Prostate gland (tissue), 2 donors: ENCODE results near the gene TLCD4. TPM values are rescaled to one million over a fixed set of nuclear protein-coding genes. Genes with fewer than 3 reads are reported as not detected.

ENCODE experiments used
- DNase-seq: peaks from one replicate; pipeline ENCODE4 v3.0.0-alpha.2; 2019; ENCODE audit warnings: low spot score
- H3K27ac ChIP-seq, 2 donors: fragments of 200-600 bp; sonication (generic); 2 replicates each; pipeline ENCODE4 v1.5.1; 2017 to 2019
- H3K27me3 ChIP-seq: fragments of 200-600 bp; sonication (generic); replicated peaks from 2 replicates; pipeline ENCODE4 v1.5.1; 2019; ENCODE audit not compliant: insufficient read depth
- H3K36me3 ChIP-seq, 2 donors: fragments of 200-600 bp; sonication (generic); 1 replicate in 1 of 2; 2 replicates in 1 of 2; pipeline versions ENCODE4 v1.5.1 to v1.8.1; 2017 to 2019
- H3K4me1 ChIP-seq: fragments of 200-600 bp; sonication (generic); replicated peaks from 2 replicates; pipeline ENCODE4 v1.5.1; 2019
- H3K4me3 ChIP-seq, 2 donors: fragments of 200-600 bp; sonication (generic); 2 replicates each; pipeline ENCODE4 v1.5.1; 2017 to 2019
- H3K9me3 ChIP-seq: fragments of 200-600 bp; sonication (generic); 2 replicates; pipeline ENCODE4 v1.5.1; 2017
- CTCF ChIP-seq, 4 experiments: fragments of 200-600 bp in 2 of 4; fragments of 450-650 bp in 2 of 4; sonication (generic) in 2 of 4; IDR thresholded peaks; 1 replicate in 3 of 4; 2 replicates in 1 of 4; pipeline ENCODE4 v1.5.1; 2016 to 2019; ENCODE audit warnings: antibody characterized with exemption in 4 of 4, mild to moderate bottlenecking in 2 of 4, moderate library complexity in 2 of 4
- POLR2A ChIP-seq: fragments of 450-650 bp; IDR thresholded peaks from one replicate; pipeline ENCODE4 v1.6.1; 2016; ENCODE audit warnings: antibody characterized with exemption, mild to moderate bottlenecking
- POLR2AphosphoS5 ChIP-seq: sonication (generic); formaldehyde crosslinking; IDR thresholded peaks from one replicate; pipeline ENCODE4 v1.6.1; 2017; ENCODE audit warnings: antibody characterized with exemption
- WGBS: methylation state at CpG from one replicate; pipeline ENCODE4 v1.1.5; 2018; 5-methylcytosine and 5-hydroxymethylcytosine counted together
- intact Hi-C: fragments of 100-400 bp; cut with DNase I; formaldehyde crosslinking; loops from one replicate; pipeline ENCODE4 v1.14.2; 2022
- total RNA-seq, 2 donors: library from RNA; depleted of rRNA; stranded (reverse); fragments of >200 nt; gene quantifications; one replicate each; pipeline ENCODE4 v1.1.0, GENCODE V29; 2016

The TLCD4 gene
- 1 to 10 TPM; 6.5 to 7.6 TPM for total RNA-seq

GRCh38 chr1:95117207-95118066, at the start of gene TLCD4:
Gene TLCD4, plus strand, starts transcription at chr1:95117355. Its CDS starts 26,547 bp downstream, at chr1:95143902.
- peak within 1 kb of the TSS; percentile 78 to 80 for H3K27ac ChIP-seq
- peak; percentile 33 for DNase-seq
- H3K9me3 ChIP-seq: no peaks in the 10 kb centered on the region
- TF ChIP-seq CTCF (IDR thresholded peaks at IDR 0.05) (no peak), POLR2AphosphoS5 (no peak), POLR2A (peak; percentile 24)
- no peaks in the 10 kb centered on the region for H3K4me1 ChIP-seq
- no peaks in the 10 kb centered on the region for H3K27me3 ChIP-seq
- intact Hi-C loops: loop anchor here (2.0 kb wide), 2 partner anchors 45 to 115 kb away; partner anchors contain the start of gene ALG14
- H3K36me3 ChIP-seq: no peaks in the 10 kb centered on the region
- 2% methylated on average over 68 of the region's 108 CpGs for WGBS
- H3K4me3 ChIP-seq: peak within 1 kb of the TSS; percentile 73 to 79

GRCh38 chr1:95067568-95067967, 49.6 kb upstream of the TLCD4 start:
- Histone ChIP-seq H3K9me3 (no peaks in the 10 kb centered on the region), H3K4me1 (no peaks in the 10 kb centered on the region), H3K4me3 (no peak overlapping the region), H3K27me3 (no peaks in the 10 kb centered on the region), H3K27ac (no peak overlapping the region), H3K36me3 (no peaks in the 10 kb centered on the region)
- WGBS: 78% methylated on average over 5 of the region's 5 CpGs
- TF ChIP-seq POLR2A (no peak), CTCF (IDR thresholded peaks at IDR 0.05) (no peak), POLR2AphosphoS5 (no peak)
- no peak for DNase-seq
- intact Hi-C loops: no loop called here

- Histone ChIP-seq H3K36me3 (no peaks in the 10 kb centered on the region), H3K4me3 (no peak overlapping the region), H3K9me3 (no peaks in the 10 kb centered on the region), H3K27me3 (no peaks in the 10 kb centered on the region), H3K27ac (no peak overlapping the region), H3K4me1 (no peaks in the 10 kb centered on the region)
- TF ChIP-seq POLR2AphosphoS5 (no peak), CTCF (IDR thresholded peaks at IDR 0.05) (no peak), POLR2A (no peak)
- DNase-seq: no peak
- intact Hi-C loops: no loop called here
- 88% methylated on average over 6 of the region's 6 CpGs for WGBS
Observed at GRCh38 chr1:95068956-95069709, 48.0 kb upstream of the TLCD4 start.

- Histone ChIP-seq H3K27ac (no peak overlapping the region), H3K27me3 (no peaks in the 10 kb centered on the region), H3K4me3 (no peak overlapping the region), H3K4me1 (no peaks in the 10 kb centered on the region), H3K9me3 (no peaks in the 10 kb centered on the region), H3K36me3 (no peaks in the 10 kb centered on the region)
- TF ChIP-seq POLR2A (no peak), POLR2AphosphoS5 (no peak), CTCF (IDR thresholded peaks at IDR 0.05) (no peak)
- DNase-seq: no peak
- intact Hi-C loops: no loop called here
- 84% methylated on average over 5 of the region's 5 CpGs for WGBS
Observed at GRCh38 chr1:95069710-95070093, 47.5 kb upstream of the TLCD4 start.
